Hepatocyte (in vitro differentiated cells): Measurements from ENCODE around the gene NRXN2. TPM values are rescaled to one million over a fixed set of nuclear protein-coding genes. Genes with fewer than 3 reads are reported as not detected.

Source experiments
- DNase-seq: peaks from one replicate; pipeline ENCODE4 v3.0.0-alpha.2; 2016; ENCODE audit warnings: low spot score
- H2AFZ ChIP-seq: fragments of 200-600 bp; sonication (generic); 2 replicates; pipeline ENCODE4 v1.6.0; 2016; ENCODE audit warnings: antibody characterized with exemption, mild to moderate bottlenecking
- H3K27ac ChIP-seq: fragments of 200-600 bp; sonication (generic); 2 replicates; pipeline ENCODE4 v1.5.1; 2016; ENCODE audit warnings: mild to moderate bottlenecking
- H3K27me3 ChIP-seq: fragments of 200-600 bp; sonication (generic); 2 replicates; pipeline ENCODE4 v1.6.1; 2016
- H3K36me3 ChIP-seq: fragments of 200-600 bp; sonication (generic); replicated peaks from 2 replicates; pipeline ENCODE4 v1.5.1; 2016; ENCODE audit warnings: low read depth; ENCODE audit not compliant: insufficient read depth
- H3K4me1 ChIP-seq: fragments of 200-600 bp; sonication (generic); 2 replicates; pipeline ENCODE4 v1.5.1; 2016; ENCODE audit warnings: mild to moderate bottlenecking, moderate library complexity; ENCODE audit not compliant: insufficient read depth
- H3K4me2 ChIP-seq: fragments of 200-600 bp; sonication (generic); 2 replicates; pipeline ENCODE4 v1.6.0; 2016
- H3K4me3 ChIP-seq: fragments of 200-600 bp; sonication (generic); 2 replicates; pipeline ENCODE4 v1.5.1; 2016; ENCODE audit warnings: mild to moderate bottlenecking
- H3K79me2 ChIP-seq: fragments of 200-600 bp; sonication (generic); 2 replicates; pipeline ENCODE4 v1.6.0; 2017; ENCODE audit warnings: mild to moderate bottlenecking
- H3K9me2 ChIP-seq: fragments of 200-600 bp; sonication (generic); replicated peaks from 2 replicates; pipeline ENCODE4 v1.6.0; 2017; ENCODE audit warnings: mild to moderate bottlenecking; ENCODE audit not compliant: insufficient read depth
- H3K9me3 ChIP-seq: fragments of 200-600 bp; sonication (generic); 2 replicates; pipeline ENCODE4 v1.5.1; 2016; ENCODE audit warnings: low read depth, mild to moderate bottlenecking
- H4K20me1 ChIP-seq: fragments of 200-600 bp; sonication (generic); 2 replicates; pipeline ENCODE4 v1.6.0; 2016; ENCODE audit warnings: mild to moderate bottlenecking; ENCODE audit not compliant: insufficient read depth, poor library complexity, severe bottlenecking
- CTCF ChIP-seq: fragments of 200-600 bp; sonication (generic); IDR thresholded peaks from 2 replicates; pipeline ENCODE4 v1.5.1; 2016; ENCODE audit warnings: antibody characterized with exemption, mild to moderate bottlenecking; ENCODE audit not compliant: poor library complexity
- EZH2 ChIP-seq: fragments of 200-600 bp; sonication (generic); IDR thresholded peaks from 2 replicates; pipeline ENCODE4 v1.6.1; 2016; ENCODE audit warnings: antibody characterized with exemption, mild to moderate bottlenecking, borderline replicate concordance
- EZH2phosphoT487 ChIP-seq: fragments of 200-600 bp; sonication (generic); IDR thresholded peaks from one replicate; pipeline ENCODE4 v1.6.1; 2018; ENCODE audit warnings: antibody characterized with exemption, mild to moderate bottlenecking, low read depth, moderate library complexity; ENCODE audit not compliant: unreplicated experiment, severe bottlenecking
- WGBS: methylation state at CpG from one replicate; pipeline ENCODE4 v1.1.6; 2016; ENCODE audit warnings: low lambda C conversion rate; ENCODE audit errors: missing lambda C conversion rate; 5-methylcytosine and 5-hydroxymethylcytosine counted together
- polyA plus RNA-seq: library from polyadenylated mRNA; unstranded; fragments of >200 nt; fragmentation: Nextera tagmentation; extraction: Ambion mirVana; gene quantifications from 2 replicates; pipeline ENCODE4 v1.2.1, GENCODE V29; 2016
- total RNA-seq: library from RNA; depleted of rRNA; stranded (reverse); fragments of >200 nt; gene quantifications from 2 replicates; pipeline ENCODE4 v1.2.3, GENCODE V29; 2014

The NRXN2 gene
- total and polyA plus RNA-seq, 2 experiments from 2014 or later = 0.83 to 1.7 TPM

- no peaks in the 10 kb centered on the region for H3K79me2 ChIP-seq
- H3K9me3 ChIP-seq = no peaks in the 10 kb centered on the region
- H3K27ac ChIP-seq = no peak overlapping the region
- H3K27me3 ChIP-seq = no peaks in the 10 kb centered on the region
- TF ChIP-seq CTCF (no peak), EZH2 (no peak)
- no peaks in the 10 kb centered on the region for H3K4me1 ChIP-seq
- 82% methylated on average over 9 of the region's 9 CpGs for WGBS
- H3K9me2 ChIP-seq = no peaks in the 10 kb centered on the region
- H3K4me2 ChIP-seq = no peak overlapping the region
- no peak overlapping the region for H3K4me3 ChIP-seq
- no peaks in the 10 kb centered on the region for H4K20me1 ChIP-seq
- DNase-seq = no peak
- H2AFZ ChIP-seq = no peak overlapping the region
- H3K36me3 ChIP-seq = no peaks in the 10 kb centered on the region
Observed at GRCh38 chr11:64659417-64660144, 63.4 kb downstream of the NRXN2 start.

GRCh38 chr11:64658265-64658664 is 64.7 kb downstream of the NRXN2 start:
- Histone ChIP-seq H2AFZ (no peak overlapping the region), H3K9me2 (no peaks in the 10 kb centered on the region), H3K36me3 (no peaks in the 10 kb centered on the region), H3K4me2 (no peak overlapping the region), H3K27ac (no peak overlapping the region), H3K4me1 (no peaks in the 10 kb centered on the region), H3K9me3 (no peaks in the 10 kb centered on the region), H3K4me3 (no peak overlapping the region), H4K20me1 (no peaks in the 10 kb centered on the region), H3K27me3 (no peaks in the 10 kb centered on the region), H3K79me2 (no peaks in the 10 kb centered on the region)
- 93% methylated on average over 2 of the region's 2 CpGs for WGBS
- TF ChIP-seq CTCF (no peak), EZH2phosphoT487 (no peak), EZH2 (no peak)
- DNase-seq = no peak

GRCh38 chr11:64656862-64657261 is 66.1 kb downstream of the NRXN2 start:
- Histone ChIP-seq H2AFZ (no peak overlapping the region), H3K4me1 (peaks cover 5% of the 10 kb centered on the region), H4K20me1 (no peaks in the 10 kb centered on the region), H3K4me3 (no peak overlapping the region), H3K79me2 (no peaks in the 10 kb centered on the region), H3K4me2 (no peak overlapping the region), H3K9me2 (no peaks in the 10 kb centered on the region), H3K27ac (no peak overlapping the region), H3K27me3 (no peaks in the 10 kb centered on the region), H3K9me3 (no peaks in the 10 kb centered on the region), H3K36me3 (no peaks in the 10 kb centered on the region)
- WGBS = 58% methylated on average over 6 of the region's 6 CpGs
- DNase-seq = no peak
- TF ChIP-seq CTCF = peak; percentile 19
- TF ChIP-seq EZH2phosphoT487 = no peak
